ENCODE results near the gene NOXRED1. TPM values are rescaled to one million over a fixed set of nuclear protein-coding genes. Genes with fewer than 3 reads are reported as not detected.

Gene NOXRED1
- total RNA-seq, 3 donors from 2014 or later: 0.15 to 0.18 TPM; not detected in 1

DNA sequence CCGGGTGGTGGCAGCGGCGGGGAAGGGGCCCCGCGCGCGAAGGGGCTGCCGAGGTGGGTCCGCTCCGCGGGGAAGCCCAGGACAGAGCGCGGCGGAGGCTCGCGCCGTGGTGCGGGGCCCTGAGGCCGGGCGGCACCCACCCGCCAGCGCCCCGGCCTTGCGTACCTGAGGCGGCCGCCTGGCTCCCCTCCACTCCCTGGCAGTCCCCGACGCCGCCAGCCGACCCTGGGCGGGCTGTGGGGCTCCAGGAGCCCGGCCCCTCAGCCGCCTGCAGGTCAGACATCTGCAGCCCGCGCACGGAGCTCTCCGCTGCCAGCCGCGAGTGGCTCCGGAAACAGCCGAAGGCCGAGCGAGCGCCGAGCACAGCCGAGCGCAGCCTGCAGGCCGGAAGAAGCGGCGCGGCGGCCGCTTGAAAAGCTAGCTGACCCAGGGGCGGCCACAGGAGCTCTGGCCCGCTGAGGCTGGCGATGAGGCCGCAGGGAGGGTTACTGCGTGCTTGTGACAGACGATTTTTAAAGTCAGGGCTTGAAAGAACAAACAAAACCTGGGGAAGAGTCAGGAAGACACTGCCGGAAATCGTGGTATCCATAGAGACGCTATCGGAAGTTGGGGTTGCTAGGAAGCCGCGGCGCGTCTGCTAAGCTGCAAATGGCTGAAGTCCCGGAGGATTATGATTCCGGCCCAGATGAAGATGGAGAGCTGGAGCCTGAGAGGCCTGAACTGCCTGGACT is 46.4 kb downstream of the NOXRED1 start, which contains the start of the genes SAMD15 and TMED8:
TSS of gene SAMD15 (plus strand) at position 609 of the 731 bp plus-strand sequence. CDS start at position 649, 40 bp downstream.
TSS of gene TMED8 (minus strand) at position 324 of the 731 bp plus-strand sequence. CDS start at position 283, 41 bp downstream.
- Mint-ChIP-seq H3K4me3 (peak within 1 kb of the TSS; percentile 91), H3K4me1 (ENCODE audit: low read depth) (peaks cover 36% of the 10 kb centered on the region), H3K36me3 (ENCODE audit: insufficient read depth) (peaks cover 2% of the 10 kb centered on the region), H3K9me3 (no peaks in the 10 kb centered on the region), H3K27me3 (ENCODE audit: low read depth) (no peaks in the 10 kb centered on the region)
- DNase-seq (peak; percentile 72), ATAC-seq (peak; percentile 97 to 99)

- no peaks in the 10 kb centered on the region for H3K27me3 Mint-ChIP-seq (ENCODE audit: low read depth)
- H3K9me3 Mint-ChIP-seq: no peaks in the 10 kb centered on the region
- peaks cover 40% of the 10 kb centered on the region for H3K4me1 Mint-ChIP-seq (ENCODE audit: low read depth)
- H3K36me3 Mint-ChIP-seq (ENCODE audit: insufficient read depth): peaks cover 2% of the 10 kb centered on the region
- peak; percentile 8 for DNase-seq
- peak; percentile 41 to 44 for ATAC-seq
- H3K4me3 Mint-ChIP-seq: peak overlapping the region; percentile 91
Observed at GRCh38 chr14:77375973-77376770, 47.2 kb downstream of the NOXRED1 start.

GRCh38 chr14:77375164-77375950 is 48.0 kb downstream of the NOXRED1 start:
- H3K4me3 Mint-ChIP-seq: peak overlapping the region; percentile 91
- no peak for ATAC-seq
- no peak for DNase-seq
- peaks cover 2% of the 10 kb centered on the region for H3K36me3 Mint-ChIP-seq (ENCODE audit: insufficient read depth)
- no peaks in the 10 kb centered on the region for H3K27me3 Mint-ChIP-seq (ENCODE audit: low read depth)
- H3K9me3 Mint-ChIP-seq: no peaks in the 10 kb centered on the region
- H3K4me1 Mint-ChIP-seq (ENCODE audit: low read depth): peaks cover 40% of the 10 kb centered on the region

DNA sequence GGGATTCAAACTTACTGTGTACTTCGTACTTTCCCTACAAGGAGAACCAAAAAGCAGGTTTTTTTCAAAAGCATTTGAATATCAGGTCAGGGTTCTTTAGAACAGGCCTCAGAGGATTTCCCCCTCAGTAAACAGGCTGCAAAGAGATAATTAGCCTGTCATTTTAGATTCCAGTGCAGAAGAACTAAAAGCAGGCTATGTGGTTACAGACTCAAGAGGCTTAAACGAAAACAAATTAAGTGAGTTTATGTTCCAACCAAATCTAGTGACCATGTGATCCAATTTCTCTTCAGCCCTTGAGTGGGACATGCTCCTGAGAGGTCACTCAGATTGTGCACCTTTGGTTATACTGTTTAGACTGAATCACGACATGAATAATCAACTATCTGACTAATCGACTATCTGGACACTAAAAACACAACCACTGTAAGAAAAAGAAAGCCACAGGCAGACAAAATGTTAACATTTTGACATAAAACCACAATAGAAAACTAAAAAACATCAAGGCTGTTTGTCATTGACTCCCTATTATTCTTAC is 51.0 kb downstream of the NOXRED1 start:
- ATAC-seq: no peak
- peaks cover 53% of the 10 kb centered on the region for H3K4me1 Mint-ChIP-seq (ENCODE audit: low read depth)

DNA sequence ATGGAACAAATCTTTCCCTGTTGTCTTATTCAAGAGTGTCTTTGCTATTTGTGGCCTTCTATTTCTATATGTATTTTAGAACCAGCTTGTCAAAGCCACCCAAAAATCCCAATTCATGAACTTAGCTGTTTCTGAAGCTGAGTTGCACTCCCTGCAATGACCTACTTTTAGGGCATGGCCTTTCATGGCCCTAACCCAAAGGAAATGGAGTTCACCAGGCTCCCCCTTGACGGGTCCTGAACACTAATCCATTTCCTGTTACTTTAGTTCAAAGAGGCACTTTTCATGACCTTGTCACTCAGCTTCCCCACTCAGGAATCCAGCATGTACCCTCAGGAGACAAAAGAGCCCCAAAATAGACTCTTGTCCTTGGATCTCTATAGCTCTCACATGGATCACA is 54.0 kb downstream of the NOXRED1 start:
- no peaks in the 10 kb centered on the region for H3K27me3 Mint-ChIP-seq (ENCODE audit: low read depth)
- H3K36me3 Mint-ChIP-seq (ENCODE audit: insufficient read depth): peaks cover 8% of the 10 kb centered on the region
- no peaks in the 10 kb centered on the region for H3K9me3 Mint-ChIP-seq
- H3K4me3 Mint-ChIP-seq: no peak overlapping the region
- ATAC-seq (no peak), DNase-seq (no peak)
- H3K4me1 Mint-ChIP-seq (ENCODE audit: low read depth): peaks cover 36% of the 10 kb centered on the region

More for the DNA sequence above, 51.0 kb downstream of the NOXRED1 start:
- DNase-seq: no peak
- no peaks in the 10 kb centered on the region for H3K27me3 Mint-ChIP-seq (ENCODE audit: low read depth)
- peaks cover 2% of the 10 kb centered on the region for H3K36me3 Mint-ChIP-seq (ENCODE audit: insufficient read depth)
- H3K9me3 Mint-ChIP-seq: no peaks in the 10 kb centered on the region
- H3K4me3 Mint-ChIP-seq: peak overlapping the region; percentile 17

DNA sequence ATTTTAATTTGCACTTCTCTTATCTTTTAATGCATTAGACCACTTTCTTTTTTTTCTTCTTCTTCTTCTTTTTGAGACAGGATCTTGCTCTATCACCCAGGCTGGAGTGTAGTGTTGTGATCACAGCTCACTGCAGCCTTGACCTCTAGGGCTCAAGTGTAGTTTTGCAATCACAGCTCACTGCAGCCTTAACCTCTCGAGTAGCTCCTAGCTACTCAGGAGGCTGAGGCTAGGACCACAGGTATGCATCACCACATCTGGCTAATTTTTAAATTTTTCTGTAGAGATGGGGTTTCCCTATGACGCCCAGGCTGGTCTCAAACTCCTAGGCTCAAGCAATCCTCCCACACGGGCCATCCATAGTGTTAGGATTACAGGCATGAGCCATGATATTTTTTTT is 59.2 kb downstream of the NOXRED1 start:
- peaks cover 17% of the 10 kb centered on the region for H3K4me1 Mint-ChIP-seq (ENCODE audit: low read depth)
- H3K27me3 Mint-ChIP-seq (ENCODE audit: low read depth): no peaks in the 10 kb centered on the region
- no peak for DNase-seq
- no peaks in the 10 kb centered on the region for H3K9me3 Mint-ChIP-seq
- ATAC-seq: no peak
- H3K4me3 Mint-ChIP-seq: no peak overlapping the region
- peaks cover 9% of the 10 kb centered on the region for H3K36me3 Mint-ChIP-seq (ENCODE audit: insufficient read depth)

DNA sequence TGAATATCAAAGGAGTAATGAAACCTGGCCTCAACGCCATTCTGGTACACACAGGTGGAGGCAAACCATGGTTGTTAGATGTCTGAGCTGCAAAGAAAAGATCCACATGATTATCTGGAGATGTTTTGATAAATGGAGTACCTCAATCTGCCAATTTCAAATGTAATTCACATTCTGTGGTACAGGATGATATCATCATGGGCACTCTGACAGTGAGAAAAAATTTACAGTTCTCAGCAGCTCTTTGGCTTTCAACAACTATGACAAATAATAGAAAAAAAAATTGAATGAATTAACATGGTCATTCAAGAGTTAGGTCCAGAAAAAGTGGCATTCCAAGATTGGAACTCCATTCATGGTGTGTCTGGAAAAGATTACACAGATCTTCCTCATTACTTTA is 63.7 kb downstream of the NOXRED1 start:
- Mint-ChIP-seq H3K4me1 (ENCODE audit: low read depth) (peaks cover 15% of the 10 kb centered on the region), H3K4me3 (no peak overlapping the region)
- DNase-seq: no peak

GRCh38 chr14:77356899-77357298 is 66.4 kb downstream of the NOXRED1 start:
- H3K36me3 Mint-ChIP-seq (ENCODE audit: insufficient read depth): peaks cover 5% of the 10 kb centered on the region
- DNase-seq (no peak), ATAC-seq (no peak)
- peaks cover 9% of the 10 kb centered on the region for H3K4me1 Mint-ChIP-seq (ENCODE audit: low read depth)
- no peaks in the 10 kb centered on the region for H3K9me3 Mint-ChIP-seq
- no peak overlapping the region for H3K4me3 Mint-ChIP-seq
- H3K27me3 Mint-ChIP-seq (ENCODE audit: low read depth): no peaks in the 10 kb centered on the region

More for the DNA sequence above, 63.7 kb downstream of the NOXRED1 start:
- no peaks in the 10 kb centered on the region for H3K9me3 Mint-ChIP-seq
- peaks cover 5% of the 10 kb centered on the region for H3K36me3 Mint-ChIP-seq (ENCODE audit: insufficient read depth)
- ATAC-seq: no peak
- no peaks in the 10 kb centered on the region for H3K27me3 Mint-ChIP-seq (ENCODE audit: low read depth)

- Mint-ChIP-seq H3K9me3 (no peaks in the 10 kb centered on the region), H3K36me3 (ENCODE audit: insufficient read depth) (peaks cover 4% of the 10 kb centered on the region), H3K4me1 (ENCODE audit: low read depth) (peaks cover 7% of the 10 kb centered on the region)
Observed at GRCh38 chr14:77355811-77356210, 67.5 kb downstream of the NOXRED1 start.

GRCh38 chr14:77353469-77354141 is 69.7 kb downstream of the NOXRED1 start:
- H3K4me3 Mint-ChIP-seq: no peak overlapping the region
- no peak for ATAC-seq
- no peaks in the 10 kb centered on the region for H3K27me3 Mint-ChIP-seq (ENCODE audit: low read depth)
- DNase-seq: no peak
- H3K4me1 Mint-ChIP-seq (ENCODE audit: low read depth): peaks cover 2% of the 10 kb centered on the region
- peaks cover 17% of the 10 kb centered on the region for H3K36me3 Mint-ChIP-seq (ENCODE audit: insufficient read depth)
- H3K9me3 Mint-ChIP-seq: no peaks in the 10 kb centered on the region

More at GRCh38 chr14:77355811-77356210, 67.5 kb downstream of the NOXRED1 start:
- no peak for DNase-seq
- no peak for ATAC-seq
- Mint-ChIP-seq H3K4me3 (no peak overlapping the region), H3K27me3 (ENCODE audit: low read depth) (no peaks in the 10 kb centered on the region)

- peaks cover 29% of the 10 kb centered on the region for H3K36me3 Mint-ChIP-seq (ENCODE audit: insufficient read depth)
- ATAC-seq: no peak
- H3K4me3 Mint-ChIP-seq: no peak overlapping the region
Observed at GRCh38 chr14:77347751-77348150, 75.6 kb downstream of the NOXRED1 start.

GRCh38 chr14:77346495-77346894 is 76.8 kb downstream of the NOXRED1 start:
- DNase-seq (no peak), ATAC-seq (no peak)
- peaks cover 32% of the 10 kb centered on the region for H3K36me3 Mint-ChIP-seq (ENCODE audit: insufficient read depth)
- H3K9me3 Mint-ChIP-seq: no peaks in the 10 kb centered on the region
- H3K4me3 Mint-ChIP-seq: no peak overlapping the region
- H3K27me3 Mint-ChIP-seq (ENCODE audit: low read depth): no peaks in the 10 kb centered on the region
- H3K4me1 Mint-ChIP-seq (ENCODE audit: low read depth): no peaks in the 10 kb centered on the region

More at GRCh38 chr14:77347751-77348150, 75.6 kb downstream of the NOXRED1 start:
- Mint-ChIP-seq H3K9me3 (no peaks in the 10 kb centered on the region), H3K4me1 (ENCODE audit: low read depth) (no peaks in the 10 kb centered on the region), H3K27me3 (ENCODE audit: low read depth) (no peaks in the 10 kb centered on the region)
- DNase-seq: no peak

DNA sequence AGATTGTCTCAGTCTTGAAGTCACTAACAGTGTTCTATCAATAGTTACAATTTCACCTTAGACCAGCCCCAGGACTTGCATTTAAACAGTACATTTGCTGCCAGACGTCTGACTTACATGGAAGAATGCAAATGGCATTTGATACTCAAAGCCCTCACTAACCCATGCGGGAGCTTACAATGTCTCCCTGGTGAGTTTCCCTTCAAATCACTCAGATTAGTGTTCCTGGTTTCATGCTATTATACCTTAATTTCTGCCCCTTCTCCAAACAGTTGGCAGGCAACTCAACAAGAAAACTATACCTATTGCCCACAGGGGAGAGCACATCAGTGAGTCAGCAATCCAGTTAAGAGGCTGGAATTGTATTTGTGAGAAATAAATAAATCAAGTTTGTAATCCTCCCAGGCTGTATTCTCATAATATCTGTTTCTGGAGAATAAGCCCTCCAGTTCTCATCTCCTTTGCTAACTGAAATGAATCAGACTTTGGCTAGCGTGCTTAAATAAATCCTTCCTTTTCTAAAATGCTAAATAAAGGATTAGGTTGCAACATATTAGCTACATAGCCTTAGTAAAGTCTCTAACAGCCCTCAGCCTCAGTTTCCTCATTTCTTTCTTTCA is 78.8 kb downstream of the NOXRED1 start:
- H3K27me3 Mint-ChIP-seq (ENCODE audit: low read depth): no peaks in the 10 kb centered on the region
- H3K4me3 Mint-ChIP-seq: no peak overlapping the region
- H3K9me3 Mint-ChIP-seq: no peaks in the 10 kb centered on the region
- no peaks in the 10 kb centered on the region for H3K4me1 Mint-ChIP-seq (ENCODE audit: low read depth)
- ATAC-seq (no peak), DNase-seq (no peak)
- H3K36me3 Mint-ChIP-seq (ENCODE audit: insufficient read depth): peaks cover 27% of the 10 kb centered on the region

All from activated T-cell treated with anti-CD3 and anti-CD28 coated beads, Interleukin-2, amount 50 U/mL, for 4 hours (primary cell).